Forelimb muscle (tissue), 1 donor: ENCODE measurements around the gene BBOF1. TPM values are rescaled to one million over a fixed set of nuclear protein-coding genes. Genes with fewer than 3 reads are reported as not detected.
A peak's percentile ranks its signal among the peaks of the same experiment; 100 is the strongest.
"Not testable (repeated sequence)": the region's sequence is repeated elsewhere in the genome, so short reads cannot be mapped to it uniquely, and the experiment has no call there.

Experiments used
- DNase-seq: peaks from one replicate; pipeline ENCODE4 v3.0.0-alpha.2; 2013; ENCODE audit warnings: low read depth
- polyA plus RNA-seq: library from polyadenylated mRNA; unstranded; fragments of 120-200 nt; gene quantifications from one replicate; pipeline ENCODE4 v1.2.1, GENCODE V29; 2013; ENCODE audit not compliant: insufficient read length

The BBOF1 gene, protein sequence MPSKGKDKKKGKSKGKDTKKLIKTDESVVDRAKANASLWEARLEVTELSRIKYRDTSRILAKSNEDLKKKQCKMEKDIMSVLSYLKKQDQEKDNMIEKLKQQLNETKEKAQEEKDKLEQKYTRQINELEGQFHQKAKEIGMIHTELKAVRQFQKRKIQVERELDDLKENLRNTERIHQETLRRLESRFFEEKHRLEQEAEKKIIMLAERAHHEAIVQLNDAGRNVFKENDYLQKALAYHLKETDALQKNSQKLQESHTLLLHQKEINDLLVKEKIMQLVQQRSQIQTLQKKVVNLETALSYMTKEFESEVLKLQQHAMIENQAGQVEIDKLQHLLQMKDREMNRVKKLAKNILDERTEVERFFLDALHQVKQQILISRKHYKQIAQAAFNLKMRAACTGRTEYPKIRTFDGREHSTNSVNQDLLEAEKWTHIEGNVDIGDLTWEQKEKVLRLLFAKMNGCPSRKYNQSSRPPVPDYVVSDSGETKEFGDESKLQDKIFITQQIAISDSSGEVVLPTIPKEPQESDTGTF
- 6.6 TPM for polyA plus RNA-seq

DNA sequence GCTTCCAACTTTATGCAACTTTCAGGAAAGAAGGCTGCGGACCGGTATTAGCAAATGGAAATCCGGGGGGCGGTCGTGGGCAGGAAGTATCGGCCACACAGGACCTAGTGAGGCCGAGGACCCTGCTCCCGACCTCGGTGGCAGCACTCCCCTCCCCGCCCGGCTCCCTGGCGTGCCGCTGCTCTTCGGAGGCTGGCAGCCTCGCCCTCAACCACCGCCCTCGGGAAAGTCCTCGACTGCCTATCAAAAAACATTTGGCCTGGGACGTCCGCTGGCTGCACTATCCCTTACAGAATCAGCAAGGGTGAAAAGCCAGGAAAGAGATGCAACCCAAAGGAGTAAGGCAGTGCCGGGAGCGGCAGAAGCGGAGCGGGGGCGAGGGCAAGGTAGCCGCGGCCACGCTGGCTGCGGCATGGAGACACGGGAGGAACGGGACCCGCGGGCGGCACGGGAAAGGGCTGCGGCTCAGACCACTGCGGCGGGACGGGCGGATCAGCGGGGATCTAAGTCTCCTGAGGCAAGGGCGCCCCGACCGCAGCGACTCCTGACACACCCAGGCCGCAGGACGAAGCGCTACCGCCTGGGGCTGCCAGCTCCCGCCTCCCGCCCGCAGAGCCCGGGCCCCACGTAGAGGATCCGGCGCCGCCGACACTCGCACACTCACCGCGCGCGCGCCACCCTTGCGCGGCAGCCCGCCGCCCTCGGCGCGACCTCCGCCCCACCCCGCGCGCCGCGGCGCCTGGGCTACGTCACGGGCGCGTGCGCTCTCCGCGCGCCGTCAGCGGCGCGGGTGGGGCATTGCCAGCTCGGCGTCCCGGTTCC is at the start of gene BBOF1, which contains the start of gene ENTPD5:
Gene BBOF1 (plus strand): TSS at position 764 of the 822 bp plus-strand sequence. CDS start 130 bp downstream, outside the sequence.
Gene ENTPD5 (minus strand): TSS at position 703 of the 822 bp plus-strand sequence. CDS start 31,186 bp downstream, outside the sequence.
- DNase-seq, result peak; percentile 77

DNA sequence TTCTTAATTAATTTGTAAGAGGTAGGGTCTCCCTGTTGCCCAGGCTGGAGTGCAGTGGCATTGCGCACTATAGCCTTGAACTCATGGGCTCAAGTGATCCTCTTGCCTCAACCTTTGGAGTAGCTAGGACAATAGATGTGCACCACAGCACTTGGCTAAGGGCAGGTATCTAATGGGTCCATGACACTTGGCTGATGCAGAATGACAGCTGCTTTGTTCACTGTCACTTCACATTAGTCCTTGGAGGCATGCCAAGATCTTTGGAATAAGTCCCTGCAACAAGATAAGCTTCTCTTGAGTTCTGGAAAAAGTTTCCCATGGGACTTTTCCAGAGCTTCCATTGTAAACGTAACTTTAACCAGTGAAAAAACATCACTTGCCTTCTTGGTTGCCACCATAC is 45.7 kb upstream of the BBOF1 start:
- no peak for DNase-seq

DNA sequence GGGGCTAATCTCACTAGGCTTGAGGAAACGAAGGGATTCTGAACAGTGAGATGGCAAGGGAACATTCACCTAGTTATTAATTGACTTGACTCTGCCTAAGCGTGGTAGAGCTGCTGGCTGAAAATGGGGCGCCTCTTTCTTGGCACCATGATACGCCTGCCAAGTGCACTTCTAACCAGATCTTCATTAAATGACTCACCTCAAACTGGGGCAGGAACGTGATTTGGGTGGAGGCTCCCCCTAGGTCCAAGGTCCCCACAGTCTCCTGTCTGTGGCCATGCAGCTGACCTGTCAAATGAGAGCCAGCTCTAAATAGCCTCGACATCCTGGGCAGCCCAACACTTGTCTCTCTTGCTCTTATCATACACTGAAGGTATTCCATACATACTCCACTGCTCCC is 43.0 kb upstream of the BBOF1 start:
- DNase-seq, result no peak

DNA sequence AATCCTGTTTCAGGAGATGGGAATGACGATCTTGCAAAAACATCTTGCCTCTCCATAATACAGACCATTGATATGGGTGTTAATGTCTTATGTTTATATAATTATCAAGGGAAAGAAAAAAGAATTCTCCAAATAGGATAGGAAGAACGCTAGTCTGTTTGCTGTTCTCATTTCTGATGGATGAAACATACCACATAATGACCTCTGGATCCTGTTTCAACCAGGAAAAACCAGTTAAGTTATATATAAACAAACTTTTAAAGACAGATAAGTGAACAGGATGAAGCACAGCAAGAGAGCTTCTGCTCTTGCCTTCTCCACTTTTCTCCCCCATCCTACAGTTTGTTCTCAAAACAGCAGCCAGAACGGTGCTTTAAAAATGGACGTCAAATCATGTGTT is 41.3 kb upstream of the BBOF1 start:
- no peak for DNase-seq

DNA sequence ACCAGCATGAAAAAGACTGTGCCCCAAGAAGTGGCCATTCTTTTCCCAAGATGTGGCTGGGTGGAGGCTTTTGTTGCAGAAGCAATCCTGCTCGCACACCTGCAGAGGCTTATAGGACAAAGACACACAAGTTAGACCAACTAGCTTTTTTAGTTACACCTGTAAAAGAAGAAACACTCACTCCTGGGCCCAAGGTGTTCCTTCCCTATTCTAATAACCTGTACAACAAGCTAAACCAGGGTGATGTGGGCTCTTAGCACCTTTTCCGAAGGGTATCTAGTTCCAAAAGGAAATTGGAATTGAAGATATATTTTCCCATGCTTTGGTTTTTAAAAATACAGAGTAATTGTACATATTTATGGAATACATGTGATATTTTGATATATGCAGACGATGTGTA is 31.1 kb upstream of the BBOF1 start:
- DNase-seq, result no peak

DNA sequence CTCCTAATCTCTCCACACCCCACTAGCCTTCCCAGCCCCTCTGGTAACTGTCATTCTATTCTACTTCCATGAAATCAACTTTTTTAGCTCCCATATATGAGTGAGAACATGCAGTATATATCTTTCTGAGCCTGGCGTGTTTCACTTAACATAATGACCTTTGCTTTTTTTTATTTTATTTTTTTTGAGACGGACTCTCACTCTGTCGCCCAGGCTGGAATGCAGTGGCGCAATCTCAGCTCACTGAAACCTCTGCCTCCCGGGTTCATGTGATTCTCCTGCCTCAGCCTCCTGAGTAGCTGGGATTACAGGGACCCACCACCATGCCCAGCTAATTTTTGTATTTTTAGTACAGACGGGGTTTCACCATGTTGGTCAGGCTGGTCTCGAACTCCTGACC is 30.5 kb upstream of the BBOF1 start:
- DNase-seq, result not testable (repeated sequence)

DNA sequence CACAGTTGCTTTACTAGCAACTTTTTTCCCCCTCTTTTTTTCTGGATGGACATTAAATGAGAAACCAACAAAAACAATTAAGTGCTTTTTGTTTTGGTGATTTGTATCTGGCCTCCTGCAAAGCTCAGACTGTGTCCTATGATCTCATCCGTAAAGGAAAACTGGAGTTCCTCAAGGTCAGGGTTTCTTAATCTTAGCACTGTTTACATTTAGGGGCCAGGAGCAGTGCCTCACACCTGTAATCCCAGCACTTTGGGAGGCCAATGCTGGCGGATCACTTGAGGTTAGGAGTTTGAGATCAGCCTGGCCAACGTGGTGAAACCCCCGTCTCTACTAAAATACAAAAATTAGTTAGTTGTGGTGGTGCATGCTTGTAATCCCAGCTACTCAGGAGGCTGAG is 28.1 kb upstream of the BBOF1 start:
- DNase-seq, result no peak

DNA sequence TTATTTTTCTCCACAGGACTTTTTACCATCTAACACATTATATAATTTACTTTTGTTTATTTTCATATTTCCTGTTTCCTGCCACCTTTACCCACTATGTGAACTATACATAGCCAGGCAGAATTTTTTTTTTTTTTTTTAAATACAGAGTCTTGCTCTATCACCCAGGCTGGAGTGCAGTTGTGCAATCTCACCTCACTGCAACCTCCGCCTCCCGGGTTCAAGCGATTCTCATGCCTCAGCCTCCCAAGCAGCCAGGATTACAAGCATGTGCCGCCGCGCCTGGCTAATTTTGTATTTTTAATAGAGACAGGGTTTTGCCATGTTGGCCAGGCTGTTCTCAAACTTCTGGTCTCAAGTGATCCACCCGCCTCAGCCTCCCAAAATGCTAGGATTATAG is 24.2 kb upstream of the BBOF1 start:
- not testable (repeated sequence) for DNase-seq

DNA sequence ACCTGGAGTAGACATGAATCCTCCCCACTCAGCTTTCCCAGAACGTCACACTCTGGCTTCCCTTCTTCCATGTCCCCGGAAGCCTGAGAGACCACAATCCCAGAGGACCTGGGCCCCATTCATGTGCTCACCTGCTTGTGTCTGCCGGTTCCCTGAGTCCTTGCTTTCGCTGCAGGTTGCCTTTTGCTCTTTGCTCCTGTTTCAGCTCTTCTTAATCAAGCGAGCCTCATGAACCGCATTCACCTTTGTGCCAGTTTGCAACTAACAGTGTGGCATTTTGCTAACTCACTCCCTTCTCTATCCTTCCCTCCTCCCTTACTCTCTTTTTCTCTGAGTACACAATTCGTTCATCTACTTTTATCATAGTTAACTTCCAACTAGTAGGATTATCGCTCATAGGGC is 23.2 kb upstream of the BBOF1 start:
- DNase-seq, result no peak

DNA sequence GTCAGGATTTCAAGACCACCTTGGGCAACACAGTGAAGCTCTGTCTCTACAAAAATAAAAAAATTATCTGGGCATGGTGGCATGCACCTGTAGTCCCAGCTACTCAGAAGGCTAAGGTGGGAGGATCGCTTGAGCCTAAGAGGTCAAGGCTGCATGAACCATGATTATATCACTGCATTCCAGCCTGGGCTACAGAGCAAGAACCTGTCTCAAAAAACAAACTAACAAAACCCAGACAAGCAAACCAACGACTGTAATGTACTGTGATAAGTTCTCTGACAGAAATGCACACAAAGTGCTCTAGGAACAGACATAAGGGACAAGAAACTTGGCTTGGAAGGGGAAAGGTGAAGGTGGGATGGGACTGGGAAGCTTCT is 22.4 kb upstream of the BBOF1 start:
- no peak for DNase-seq

DNA sequence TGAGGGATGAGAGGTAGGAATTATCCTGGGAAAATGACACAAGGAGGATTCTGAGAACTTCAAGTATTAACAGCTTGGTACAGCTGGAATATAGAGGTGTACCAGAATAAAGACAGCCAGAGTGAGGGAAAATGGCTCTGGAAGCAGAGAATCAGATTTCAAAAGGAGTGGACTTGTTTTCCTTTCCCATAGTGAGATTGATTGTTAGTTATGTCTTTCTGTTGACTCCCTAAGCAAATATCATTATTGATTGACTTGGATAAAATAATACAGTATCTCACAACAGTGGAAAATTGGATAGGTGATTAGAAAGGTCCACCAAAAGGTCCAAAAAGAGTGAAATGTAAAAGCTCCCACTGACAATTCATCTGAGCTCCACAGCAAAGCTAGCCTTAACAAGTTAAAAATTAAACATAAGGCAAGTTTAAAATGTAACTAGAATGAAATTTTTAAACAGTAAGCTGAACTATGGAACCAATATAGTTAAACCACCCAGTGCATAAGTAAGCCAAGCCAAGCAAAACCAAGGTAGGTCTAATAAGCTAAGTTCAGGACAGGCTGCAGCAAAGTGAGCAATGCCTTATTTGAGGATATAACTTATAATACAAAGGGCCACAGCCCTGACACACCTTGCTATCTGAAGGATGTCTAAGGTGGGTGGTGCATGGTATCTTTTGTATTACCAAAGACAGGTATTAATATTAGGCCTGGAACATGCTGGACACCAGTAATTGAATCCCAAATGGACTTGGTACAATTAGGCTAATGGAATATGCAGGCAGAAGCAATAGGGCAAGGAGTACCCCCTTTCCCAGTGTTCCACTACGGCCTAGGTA is 21.8 kb upstream of the BBOF1 start:
- no peak for DNase-seq

DNA sequence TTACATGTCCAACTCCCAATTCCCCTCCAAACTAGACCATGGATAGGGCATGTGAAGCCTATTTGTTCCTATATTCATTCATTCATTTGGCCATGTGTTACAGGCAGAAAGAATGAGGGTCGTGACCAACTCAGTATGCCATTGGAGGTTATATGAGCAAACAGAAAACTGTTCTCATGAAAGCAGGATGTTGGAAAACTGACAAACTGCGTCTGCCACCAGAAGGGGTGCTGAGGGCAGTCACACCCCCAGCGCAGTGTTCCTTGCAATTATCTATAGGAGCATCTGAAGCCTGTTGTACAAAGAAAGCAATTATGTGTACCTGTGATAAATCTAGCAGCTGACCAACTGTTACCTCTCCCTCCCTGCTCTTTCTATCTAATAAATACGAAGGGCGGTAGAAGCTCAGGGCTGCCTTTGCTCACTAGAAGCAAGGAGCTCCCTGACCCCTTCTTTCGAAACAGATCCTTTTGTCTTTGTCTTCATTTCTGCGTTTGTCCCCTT is 21.2 kb upstream of the BBOF1 start:
- DNase-seq, result no peak

DNA sequence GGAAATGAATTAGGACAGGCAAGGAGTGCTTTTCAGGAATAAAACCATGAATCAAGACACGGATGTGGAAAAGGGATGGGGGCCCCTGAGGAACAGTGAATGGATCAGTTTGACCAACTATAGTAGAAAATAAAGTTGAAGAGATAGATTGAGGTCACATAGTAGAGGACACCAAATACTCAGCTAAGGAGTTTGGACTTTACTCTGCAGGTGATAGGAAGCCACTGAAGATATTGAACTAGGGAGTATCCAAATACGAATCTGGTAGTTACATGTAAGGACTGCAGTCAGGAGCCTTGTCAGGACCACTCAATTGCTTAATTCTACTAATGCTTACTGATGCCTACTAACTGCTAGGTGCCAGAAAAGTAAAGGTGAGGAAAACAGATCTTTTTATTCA is 20.4 kb upstream of the BBOF1 start:
- DNase-seq, result no peak

DNA sequence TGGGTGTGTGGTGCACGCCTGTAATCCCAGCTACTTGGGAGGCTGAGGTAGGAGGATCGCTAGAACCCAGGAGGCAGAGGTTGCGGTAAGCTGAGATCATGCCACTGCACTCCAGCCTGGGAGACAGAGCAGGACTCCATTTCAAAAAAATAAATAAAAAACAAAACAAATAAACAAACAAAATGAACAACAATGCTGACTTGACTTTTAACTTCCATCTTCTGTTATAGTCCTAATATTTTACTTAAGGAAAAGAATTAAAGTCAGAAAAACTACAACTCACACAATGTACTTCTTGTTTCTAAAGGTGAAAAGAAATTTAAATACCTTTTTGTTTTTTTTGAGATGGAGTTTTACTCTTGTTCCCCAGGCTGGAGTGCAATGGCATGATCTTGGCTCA is 13.5 kb upstream of the BBOF1 start:
- DNase-seq, result not testable (repeated sequence)

DNA sequence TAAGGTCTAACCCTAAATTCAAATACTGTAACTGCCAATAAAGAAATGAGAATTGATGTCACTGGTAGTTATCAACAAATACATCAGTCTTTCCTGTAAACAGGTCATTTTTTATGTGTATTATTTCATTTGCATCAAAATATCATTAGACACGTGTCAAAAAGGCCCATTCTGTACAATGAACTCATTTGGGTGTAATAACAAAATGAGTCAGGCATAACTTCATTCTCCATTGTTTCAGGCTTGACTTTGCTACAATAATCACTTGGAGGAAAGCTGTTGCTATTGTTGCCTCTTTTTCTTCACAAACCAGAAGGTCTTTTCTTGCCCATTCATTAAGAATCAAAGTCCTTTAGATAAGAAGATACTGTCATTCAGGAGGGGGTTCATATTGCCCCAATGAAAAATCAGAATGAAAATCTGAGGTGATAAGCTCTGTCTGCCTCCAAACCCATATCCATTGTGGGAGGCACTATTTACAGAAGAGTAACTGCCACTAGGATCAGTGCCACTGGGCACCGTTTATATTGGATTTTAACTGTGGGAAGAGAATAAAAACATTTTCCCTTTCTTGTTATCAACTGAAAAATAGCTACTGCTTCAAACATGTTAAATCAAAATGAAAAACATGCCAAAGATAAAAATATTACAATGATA is 10.2 kb upstream of the BBOF1 start:
- DNase-seq, result no peak

DNA sequence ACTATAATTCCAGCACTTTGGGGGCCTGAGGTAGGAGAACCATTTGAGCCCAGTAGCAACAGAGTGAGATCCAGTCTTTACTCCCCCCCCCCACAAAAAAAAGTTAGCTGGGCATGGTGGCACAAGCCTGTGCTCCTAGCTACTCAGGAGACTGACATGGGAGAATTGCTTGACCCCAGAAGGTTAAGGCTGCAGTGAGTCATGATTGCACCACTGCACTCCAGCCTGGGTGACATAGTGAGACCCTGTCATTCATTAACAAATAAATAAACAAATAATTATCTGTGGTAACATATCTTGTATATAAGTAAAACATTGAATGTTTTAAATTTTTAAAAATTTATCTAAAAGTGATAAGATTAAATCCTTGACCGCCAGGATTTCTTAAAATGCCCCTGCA is 4.8 kb upstream of the BBOF1 start:
- no peak for DNase-seq

DNA sequence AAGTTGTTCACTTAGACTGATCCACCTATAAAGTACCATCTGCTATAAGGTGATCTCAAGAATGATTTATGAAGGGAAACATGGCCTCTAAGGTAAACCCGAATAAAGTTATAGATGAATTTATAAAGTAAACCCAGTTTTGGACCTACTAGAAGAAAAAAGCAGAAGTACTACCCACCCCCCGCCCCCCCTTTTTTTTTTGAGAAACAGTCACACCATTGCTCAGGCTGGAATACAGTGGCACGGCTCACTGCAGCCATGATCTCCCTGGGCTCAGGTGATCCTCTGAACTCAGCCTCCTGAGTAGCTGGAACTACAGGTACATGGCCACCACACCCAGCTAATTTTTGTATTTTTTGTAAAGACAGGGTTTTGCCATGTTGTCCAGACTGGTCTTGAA is 4.0 kb upstream of the BBOF1 start:
- DNase-seq, result no peak

DNA sequence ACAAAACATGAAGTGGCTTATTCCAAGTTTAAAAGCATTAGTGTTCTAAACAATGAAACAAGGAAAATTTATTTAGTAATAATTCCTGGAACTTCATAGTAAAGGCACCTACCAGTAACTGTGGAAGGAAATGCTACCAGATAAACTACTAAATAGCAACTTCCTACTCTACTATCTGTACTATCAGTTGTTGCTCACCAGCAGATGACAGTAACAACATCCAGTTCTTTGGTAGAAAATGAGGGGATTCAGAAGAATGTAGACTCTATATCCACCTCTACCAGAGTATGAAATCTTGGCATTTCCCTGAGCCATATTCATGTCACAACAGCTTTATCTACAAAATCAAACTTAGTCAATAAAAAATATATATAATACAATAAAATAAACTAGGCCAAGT is 3.2 kb upstream of the BBOF1 start:
- no peak for DNase-seq

DNA sequence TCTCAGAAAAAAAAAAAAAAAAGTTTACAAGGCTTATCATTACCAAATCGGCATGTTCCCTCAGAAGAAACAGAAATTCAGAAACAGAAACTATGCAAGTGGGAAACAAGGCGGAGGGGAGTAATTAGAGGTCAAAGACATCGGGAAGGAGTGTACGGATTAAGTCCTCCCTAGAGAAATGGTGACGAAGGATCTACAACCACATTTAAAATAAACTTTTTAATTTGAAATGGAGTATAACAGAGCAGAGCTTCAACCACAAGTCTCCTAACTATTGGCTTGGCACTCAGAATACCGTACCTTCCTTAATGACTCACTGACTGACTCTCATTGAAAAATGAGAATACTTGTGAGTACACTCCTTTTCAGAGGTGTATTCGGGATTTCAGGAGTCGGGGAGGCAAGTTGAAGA is 969 bp upstream of the BBOF1 start:
- no peak for DNase-seq

DNA sequence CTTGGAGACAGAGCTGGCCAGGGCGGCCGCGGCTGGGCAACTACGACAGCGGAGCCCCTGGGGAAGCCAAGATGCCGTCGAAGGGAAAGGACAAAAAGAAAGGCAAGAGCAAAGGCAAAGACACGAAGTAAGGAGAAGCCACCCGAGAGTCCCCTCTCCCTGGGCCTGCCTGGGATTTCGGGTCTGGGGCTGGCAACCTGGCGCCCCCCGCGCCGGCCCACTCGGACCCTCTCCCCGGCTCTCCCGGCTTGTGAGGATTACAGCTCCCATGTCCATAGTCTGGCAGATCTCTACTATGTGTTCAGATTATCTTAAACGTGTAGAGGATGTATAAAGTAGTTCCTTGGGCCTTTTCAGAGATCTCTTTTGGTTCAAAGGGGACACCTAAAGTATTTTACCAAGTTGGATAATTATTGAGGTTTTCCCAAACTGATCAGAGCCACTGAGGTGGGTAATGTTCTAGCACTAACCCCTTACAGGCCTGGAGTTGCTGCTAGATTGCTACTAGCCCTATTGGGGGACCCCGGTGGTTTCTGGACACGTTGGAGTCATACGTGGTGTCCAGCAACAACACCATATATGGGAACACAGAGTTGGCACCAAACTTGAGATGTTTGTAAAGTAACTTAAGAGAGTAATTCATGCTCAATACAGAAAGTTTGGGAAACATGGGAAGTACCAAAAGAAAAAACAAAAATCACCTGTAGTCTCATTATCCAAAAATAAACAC is 424 bp downstream of the BBOF1 start:
- peak; percentile 39 for DNase-seq
